Fibroblast of skin of left biceps (primary cell): ENCODE data around the gene TNFRSF21.
A peak's percentile ranks its signal among the peaks of the same experiment; 100 is the strongest.
"Not testable (repeated sequence)": the region's sequence is repeated elsewhere in the genome, so short reads cannot be mapped to it uniquely, and the experiment has no call there.

Experiments
- DNase-seq, 2 experiments: peaks; one replicate each; pipeline ENCODE4 v3.0.0-alpha.2; 2013; ENCODE audit warnings: low read depth in 2 of 2

TNFRSF21 gene

GRCh38 chr6:47288267-47289090, 21.2 kb downstream of the TNFRSF21 start:
- no peak for DNase-seq

DNA sequence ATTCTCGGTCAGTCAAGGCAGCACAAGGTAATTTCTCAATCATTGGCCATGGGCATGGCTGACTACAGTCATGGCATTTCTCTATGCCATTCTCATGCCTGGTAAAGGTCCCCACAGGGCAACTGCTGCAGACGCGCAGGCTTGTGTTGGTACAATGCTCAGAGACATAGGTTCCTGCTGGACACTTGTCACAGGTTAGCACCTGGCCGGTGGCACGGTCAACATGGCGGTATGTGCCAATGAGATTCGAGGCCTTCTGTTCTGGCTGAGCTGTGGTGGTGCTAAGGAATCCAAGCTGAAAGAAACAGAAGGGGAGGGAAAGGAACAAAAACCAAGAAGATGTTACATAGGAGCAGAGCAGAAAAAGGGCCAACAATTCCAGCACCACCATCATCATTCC, 23.4 kb downstream of the TNFRSF21 start:
- no peak for DNase-seq

DNA sequence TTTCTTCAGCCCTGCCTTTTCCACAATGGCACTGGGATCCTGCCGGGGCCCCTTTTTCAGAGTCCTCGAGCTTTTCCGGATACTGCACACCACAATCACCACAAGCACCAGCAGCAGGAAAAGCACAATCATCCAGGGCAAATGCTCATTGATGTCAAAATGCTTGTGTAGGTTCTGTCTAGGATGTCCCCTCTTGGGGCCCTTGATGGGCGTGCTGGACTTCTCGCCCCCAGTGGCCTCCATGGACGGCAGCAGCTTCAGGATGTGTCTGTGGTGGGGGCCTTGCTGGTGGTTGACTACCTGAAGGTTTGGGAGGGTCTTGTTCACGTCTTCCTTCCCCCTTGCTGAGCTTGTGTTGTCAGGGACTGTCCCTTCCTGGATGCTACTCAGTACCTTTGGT, 25.7 kb downstream of the TNFRSF21 start:
- no peak for DNase-seq

DNA sequence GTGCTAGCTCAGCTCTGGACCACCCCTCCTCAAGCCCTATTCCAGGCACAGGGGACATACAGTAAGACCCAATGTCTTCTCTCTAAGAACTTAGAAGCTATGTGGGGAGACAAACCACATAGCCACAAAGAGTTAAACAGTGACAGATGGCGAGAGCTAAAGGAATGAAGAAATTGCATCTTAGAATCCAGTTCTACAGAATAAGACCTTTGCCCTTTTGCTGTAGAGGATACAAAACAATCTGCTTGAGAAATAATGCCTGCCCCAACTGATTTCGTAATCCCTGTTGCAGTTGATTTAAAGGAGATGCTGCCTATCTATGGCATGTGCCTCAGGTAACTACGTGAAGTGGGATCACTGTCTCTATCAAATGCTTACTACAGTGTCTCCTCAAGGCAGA, 31.2 kb downstream of the TNFRSF21 start:
- DNase-seq = peak; percentile 6 to 11

- DNase-seq = no peak
These were observed 32.0 kb downstream of the TNFRSF21 start for GRCh38 chr6:47277702-47278101.

DNA sequence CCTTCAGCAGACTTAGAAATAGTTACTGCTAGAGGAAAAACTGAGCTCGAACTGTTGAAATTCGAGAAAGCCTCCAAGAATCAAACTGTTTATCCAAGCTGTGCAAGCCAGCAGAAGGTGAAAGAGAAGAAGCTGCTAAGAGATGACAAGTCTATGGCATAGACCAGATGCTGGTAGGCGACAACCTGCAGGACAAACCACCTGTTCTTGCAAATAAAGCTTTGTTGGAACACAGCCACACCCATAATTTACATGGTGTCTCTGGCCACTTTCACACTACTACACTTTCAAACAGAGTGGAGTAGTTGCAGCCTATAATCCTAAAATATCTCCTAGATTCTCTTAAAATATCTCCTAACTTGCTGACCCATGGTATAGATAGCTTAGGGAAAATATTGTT, 33.3 kb downstream of the TNFRSF21 start:
- no peak for DNase-seq

DNA sequence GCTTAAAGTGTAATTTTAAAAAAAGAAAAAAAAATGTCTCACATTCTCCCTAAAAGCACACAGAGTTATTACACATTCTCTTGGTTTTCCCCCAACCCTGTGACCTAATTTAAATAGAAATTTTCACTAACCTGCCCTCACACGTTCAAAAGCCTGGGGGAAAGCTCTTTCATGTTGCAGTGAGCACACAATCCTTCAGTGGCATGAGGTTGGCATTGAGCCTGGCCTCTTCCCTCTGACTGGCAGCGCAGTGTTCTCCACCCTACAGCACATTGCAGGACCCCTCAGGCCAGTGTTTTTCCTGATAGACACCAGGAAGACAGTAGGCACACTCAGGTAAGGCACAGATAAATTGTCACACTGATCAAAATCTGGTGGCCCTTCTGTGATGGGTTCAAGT, 34.1 kb downstream of the TNFRSF21 start:
- DNase-seq = no peak

DNA sequence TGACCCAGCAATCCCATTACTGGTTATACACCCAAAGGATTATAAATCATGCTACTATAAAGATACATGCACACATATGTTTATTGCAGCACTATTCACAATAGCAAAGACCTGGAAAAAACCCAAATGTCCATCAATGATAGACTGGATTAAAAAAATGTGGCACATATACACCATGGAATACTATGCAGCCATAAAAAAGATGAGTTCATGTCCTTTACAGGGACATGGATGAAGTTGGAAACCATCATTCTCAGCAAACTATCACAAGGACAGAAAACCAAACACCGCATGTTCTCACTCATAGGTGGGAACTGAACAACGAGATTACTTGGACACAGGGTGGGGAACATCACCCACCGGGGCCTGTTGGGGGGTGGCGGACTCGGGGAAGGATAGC, 34.6 kb downstream of the TNFRSF21 start:
- not testable (repeated sequence) for DNase-seq

DNA sequence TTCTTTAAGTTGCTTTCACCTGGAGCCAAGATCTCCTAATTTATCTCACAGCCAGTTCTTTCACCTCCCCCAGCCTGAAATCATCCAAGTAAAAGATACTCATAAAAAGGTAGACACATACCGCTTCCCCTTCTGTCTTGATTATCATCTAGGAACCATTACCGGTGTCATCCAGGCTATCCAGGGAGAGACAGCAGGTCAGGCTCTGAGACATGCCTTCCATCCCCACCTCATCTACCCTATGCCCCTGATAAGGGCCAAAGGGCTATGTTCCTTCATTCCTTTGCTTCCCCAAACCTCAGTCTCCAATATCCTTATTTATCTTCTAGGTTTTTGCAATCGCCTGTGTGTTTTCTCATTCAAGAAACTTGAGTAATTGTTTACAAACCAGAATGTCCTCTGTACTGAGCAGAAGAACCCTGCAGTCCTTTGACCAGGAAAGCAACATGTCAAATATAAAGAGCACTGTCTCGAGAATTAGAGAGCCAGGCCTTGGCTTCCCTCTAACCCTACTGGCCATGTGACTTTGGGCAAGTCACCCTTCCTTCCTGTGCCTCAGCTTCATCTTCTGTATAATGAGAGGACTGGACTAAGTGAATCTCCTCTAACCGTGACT, 41.0 kb downstream of the TNFRSF21 start:
- DNase-seq = no peak

- DNase-seq = no peak
These were observed 42.4 kb downstream of the TNFRSF21 start for GRCh38 chr6:47267301-47267700.

DNA sequence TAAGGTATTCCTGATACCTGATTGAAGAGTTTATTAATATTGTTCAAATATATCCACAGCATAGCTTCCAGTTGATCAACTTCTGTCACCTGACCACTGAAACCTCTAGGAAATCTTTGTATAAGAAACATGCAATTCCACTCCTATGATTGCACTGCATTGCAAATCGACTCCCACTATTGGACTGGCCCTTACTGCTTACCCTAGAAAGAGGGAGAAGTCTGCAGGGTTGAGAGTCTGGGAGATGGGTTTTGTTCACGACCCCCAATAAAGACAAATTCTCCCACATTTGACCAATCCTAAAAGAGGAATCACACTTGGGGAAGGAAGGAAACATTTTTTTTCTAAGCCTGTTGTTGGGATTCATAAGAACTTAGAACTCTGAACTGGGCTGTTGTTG, 43.7 kb downstream of the TNFRSF21 start:
- no peak for DNase-seq

DNA sequence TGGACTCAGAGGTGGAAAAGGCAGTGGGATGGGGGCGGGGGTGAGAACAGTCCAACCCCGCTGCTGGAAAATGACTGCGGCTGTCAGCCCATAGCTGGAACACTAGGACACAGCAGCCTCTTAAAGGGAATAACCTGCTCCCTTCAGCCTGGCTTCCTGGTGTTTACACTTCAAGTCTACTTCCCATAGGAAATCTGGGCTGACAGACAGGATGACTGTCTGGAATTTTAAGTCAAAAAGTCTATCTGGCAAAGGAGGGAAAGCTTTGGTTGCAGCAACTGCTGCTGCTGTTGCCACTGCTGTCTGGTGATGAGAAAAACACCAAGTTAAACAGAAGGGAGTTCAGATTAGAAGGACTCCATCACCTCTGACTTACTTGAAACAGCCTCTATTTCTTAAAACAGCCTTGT, 44.9 kb downstream of the TNFRSF21 start:
- DNase-seq = no peak

GRCh38 chr6:47263268-47263667, 46.4 kb downstream of the TNFRSF21 start:
- no peak for DNase-seq

DNA sequence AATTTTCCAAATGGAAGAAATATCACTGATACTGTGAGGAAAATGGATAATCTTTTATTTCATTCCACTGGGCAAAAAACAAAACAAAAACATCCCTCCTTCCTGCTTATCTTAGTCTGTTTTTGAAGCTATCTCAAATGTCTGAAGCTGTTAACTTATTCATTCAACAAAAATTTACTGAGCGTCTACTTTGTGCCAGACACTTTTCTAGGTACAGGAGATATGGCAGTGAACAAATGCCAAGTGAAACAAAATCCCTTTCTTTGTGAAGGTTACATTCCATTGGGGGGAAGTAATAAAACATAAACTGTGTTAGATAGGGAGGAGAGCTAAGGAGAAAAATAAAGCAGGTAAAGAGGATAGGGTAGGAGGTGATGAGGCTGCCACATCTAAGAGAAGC, 47.5 kb downstream of the TNFRSF21 start:
- no peak for DNase-seq

- DNase-seq = no peak
These were observed 48.5 kb downstream of the TNFRSF21 start for GRCh38 chr6:47261191-47261590.

DNA sequence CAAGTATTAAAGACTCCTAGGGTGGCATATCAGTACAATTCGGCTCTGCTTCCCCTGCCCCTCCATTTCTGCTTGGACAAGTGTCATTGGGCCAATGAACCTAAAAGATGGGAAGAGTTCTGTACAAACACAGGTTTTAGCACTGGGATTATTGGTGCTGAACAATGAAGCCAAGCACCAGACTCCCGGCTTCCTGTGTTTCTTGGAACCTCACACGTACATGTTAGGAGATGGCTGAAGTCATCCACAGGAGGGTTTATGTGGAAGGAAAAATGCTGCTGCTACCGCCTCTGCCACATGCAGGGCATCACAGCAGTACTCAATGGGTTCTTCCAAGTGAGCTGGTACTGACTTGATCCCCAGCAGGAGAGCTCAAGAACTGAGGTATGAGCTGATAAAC, 49.7 kb downstream of the TNFRSF21 start:
- DNase-seq = no peak

- no peak for DNase-seq
These were observed 50.9 kb downstream of the TNFRSF21 start for GRCh38 chr6:47258724-47259347.

- DNase-seq = no peak
These were observed 52.5 kb downstream of the TNFRSF21 start for GRCh38 chr6:47256981-47257730.

GRCh38 chr6:47256361-47256760, 53.3 kb downstream of the TNFRSF21 start:
- no peak for DNase-seq

GRCh38 chr6:47254906-47255305, 54.8 kb downstream of the TNFRSF21 start:
- no peak for DNase-seq

- DNase-seq = no peak
These were observed 55.7 kb downstream of the TNFRSF21 start for GRCh38 chr6:47254051-47254450.

GRCh38 chr6:47253136-47253535, 56.6 kb downstream of the TNFRSF21 start:
- DNase-seq = no peak
